ENCODE results near the gene SLC47A1.

DNA sequence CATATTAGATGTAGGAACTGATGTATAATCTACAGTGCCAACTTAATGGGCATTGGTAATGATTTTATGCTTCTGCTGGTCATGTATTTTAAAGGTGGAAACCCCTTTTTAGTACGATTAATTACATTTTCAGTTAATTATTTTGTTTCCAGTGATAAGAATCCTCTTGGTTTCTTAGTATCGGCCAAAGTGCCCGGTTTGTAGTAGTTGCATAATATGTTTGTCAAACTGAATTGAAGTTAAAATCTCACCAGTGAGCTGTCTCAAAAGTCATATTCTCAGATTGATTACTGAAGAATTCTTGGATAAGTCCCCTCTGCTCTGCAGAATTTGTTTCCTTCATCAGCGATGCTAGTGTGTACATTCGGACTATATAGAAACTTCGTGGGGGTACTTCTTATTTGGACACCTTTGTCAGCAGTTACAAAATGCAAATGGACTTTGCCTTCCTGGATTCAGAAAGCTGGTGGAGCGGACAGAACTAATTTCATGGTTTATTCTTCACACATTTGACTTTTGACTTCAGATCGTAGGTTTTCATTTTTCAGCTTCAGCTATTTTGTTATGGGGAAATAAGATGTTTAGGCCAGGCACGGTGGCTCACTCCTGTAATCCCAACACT lies 28.2 kb downstream of the SLC47A1 start:
- no peak for TF ChIP-seq POLR2AphosphoS5 (IDR thresholded peaks at IDR 0.05; ENCODE audit: low read depth, low read length)
- TF ChIP-seq POLR2A (IDR thresholded peaks at IDR 0.05; ENCODE audit: low read depth, low read length), result no peak
- no peak for TF ChIP-seq TAF1 (IDR thresholded peaks at IDR 0.05; ENCODE audit: borderline replicate concordance, low read depth, low read length)
